GM20431 (cell line): ENCODE results near the gene TIRAP.
"Not testable (repeated sequence)": the region's sequence is repeated elsewhere in the genome, so short reads cannot be mapped to it uniquely, and the experiment has no call there.

Source experiments
- in situ Hi-C: fragments of 300-500 bp; cut with MseI, MboI; formaldehyde crosslinking; loops from one replicate; pipeline ENCODE4 v1.15.0; 2020; ENCODE audit warnings: low sequenced_read_pairs; ENCODE audit not compliant: unreplicated experiment

TIRAP gene

DNA sequence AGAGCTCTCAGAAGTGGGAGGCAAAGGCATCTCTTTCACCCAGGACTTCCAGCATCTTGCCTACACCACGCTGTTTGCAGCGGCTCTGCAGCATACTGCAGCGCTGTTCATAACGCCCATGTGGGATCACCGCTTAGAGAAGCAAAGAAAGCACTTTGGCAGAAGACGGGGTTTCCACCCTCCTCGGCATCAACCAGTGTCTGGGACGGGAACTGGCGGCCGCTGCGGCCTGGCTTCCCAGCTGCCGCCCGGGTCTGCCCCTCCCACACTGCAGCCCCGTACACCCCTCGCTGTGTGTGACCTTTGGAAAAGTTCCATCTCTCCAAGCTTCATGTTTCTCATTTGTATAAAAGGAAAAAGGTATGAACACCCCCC, 545 bp upstream of the TIRAP start:
- in situ Hi-C loops = no loop called here

DNA sequence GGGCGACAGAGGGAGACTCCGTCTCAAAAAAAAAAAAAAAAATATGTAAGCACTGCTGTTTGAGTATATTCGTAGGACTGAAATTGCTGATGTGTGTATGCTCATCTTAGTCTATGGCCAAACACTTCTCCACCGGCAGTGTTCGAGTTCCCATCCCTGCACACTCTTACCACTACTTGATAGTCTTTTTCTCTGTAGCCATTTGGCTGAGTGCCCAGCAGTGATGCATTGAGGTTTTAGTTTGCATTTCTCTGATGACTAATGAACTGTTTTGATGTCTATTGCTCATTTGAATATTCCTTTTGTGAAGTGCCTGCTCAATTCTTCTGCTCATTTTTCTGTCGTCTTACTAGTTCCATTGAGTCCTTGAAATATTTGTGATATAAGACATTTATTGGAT, 1.9 kb downstream of the TIRAP start:
- in situ Hi-C loops = no loop called here

DNA sequence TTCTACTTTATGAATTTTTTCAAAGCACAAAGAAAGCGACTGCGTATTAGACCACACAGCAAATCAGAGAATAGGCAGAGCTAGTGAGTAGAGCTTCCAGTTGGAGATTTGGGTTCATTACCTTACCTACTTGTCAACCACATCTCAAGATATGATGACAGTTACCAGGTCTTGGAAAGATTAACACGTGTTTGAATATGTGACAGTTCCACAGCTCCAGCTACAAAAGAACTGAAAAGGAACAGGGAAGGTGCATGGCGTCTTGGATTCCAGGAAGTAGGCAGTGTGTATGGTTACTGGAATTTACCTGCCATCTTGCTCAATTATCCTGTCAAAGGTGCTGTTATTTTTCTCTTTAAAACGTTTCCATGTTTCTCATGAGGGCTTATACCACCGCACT, 5.3 kb downstream of the TIRAP start:
- in situ Hi-C loops = no loop called here

DNA sequence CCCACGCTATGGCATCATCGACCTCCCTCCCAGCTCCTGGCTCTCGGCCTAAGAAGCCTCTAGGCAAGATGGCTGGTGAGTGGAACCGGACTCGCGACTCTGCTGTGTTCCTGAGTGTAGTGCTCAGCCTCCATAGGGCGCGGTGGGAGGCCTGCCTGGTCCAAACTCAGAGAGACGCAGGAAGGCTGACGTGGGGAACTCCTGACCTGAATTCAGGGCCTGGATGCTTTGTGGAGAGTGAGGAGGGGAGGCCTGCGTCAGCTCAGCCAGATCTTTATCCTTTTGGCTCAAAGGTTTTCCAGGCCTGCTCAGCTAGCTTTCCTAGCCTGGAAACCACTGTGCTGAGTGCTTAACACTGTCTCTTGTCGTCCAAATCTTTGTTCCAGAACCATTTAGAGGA, 8.0 kb downstream of the TIRAP start:
- in situ Hi-C loops = no loop called here

DNA sequence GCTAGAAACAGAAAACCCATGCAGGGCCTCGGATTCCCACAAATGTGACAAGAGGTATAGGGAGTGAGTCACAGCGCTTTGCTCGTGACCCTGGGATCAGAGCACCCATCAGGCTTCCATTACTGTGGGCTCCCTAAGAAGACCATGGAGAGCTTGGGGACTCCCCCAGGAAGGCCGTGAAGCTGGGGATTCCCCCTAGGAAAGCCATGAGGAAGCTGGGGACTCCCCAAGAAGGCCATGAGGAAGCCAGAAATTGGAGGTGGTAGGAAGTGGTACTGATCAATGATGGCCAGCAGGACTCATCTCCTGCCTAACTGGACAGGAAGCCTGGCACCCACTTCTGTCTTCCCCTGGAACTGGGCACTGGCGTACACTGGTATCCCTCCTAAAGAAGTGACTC, 10.8 kb downstream of the TIRAP start:
- in situ Hi-C loops = no loop called here

DNA sequence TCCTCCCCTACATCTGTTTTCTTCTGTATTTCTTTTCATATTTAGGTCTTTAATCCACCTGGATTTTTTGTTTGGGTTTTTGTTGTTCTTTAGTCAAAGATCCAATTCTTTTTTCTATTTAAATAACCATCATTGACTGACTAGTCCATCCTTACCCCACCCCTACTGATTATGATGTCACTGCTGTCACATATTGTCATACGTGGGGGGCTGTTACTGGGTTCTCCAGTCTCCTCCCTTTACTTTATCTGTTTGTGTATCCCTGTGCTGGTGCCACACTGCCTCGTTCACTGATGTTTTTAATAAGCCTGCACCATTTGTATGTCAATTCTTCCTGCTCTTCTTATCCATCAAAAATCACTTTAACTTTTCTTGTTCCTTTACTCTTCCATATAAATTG, 14.1 kb downstream of the TIRAP start:
- in situ Hi-C loops = no loop called here

DNA sequence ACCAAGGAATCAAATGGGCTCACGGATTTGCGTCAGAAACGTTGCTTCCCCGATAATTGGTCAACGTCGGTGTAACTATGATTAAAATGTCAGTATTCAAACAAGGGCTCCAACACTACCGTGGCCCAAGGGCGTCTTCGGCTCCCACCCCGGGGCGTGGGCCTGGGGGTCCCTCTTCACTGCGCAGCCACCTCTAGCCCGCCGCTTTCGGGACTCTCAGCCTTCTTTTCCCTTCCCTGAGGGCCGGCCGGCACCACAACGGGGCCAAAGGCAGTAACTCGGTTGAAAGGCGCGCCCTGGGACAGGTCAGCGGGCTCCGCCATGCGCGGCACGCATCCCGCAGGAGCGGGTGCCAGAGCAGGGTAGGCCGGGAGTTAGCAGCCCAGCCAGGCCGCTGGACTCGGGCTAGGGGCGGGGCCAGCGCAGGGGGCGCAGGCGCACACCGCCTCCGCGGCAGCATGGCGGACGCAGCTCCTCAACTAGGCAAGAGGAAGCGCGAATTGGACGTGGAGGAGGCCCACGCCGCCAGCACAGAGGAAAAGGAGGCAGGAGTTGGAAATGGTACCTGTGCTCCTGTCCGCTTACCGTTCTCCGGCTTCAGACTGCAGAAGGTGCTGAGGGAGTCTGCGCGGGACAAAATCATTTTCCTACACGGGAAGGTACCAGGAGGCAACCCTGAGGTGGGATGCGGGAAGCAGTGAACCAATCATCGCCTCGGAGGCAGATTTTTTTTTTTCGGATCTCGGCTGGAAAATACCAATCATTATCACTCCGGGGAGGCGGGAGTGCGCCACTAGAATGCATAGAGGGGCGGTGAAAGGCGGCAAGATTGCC, 20.9 kb downstream of the TIRAP start, which contains the start of gene DCPS:
DCPS (plus strand) TSS at position 438 of the 834 bp plus-strand sequence; CDS start at position 459, 21 bp downstream.
- in situ Hi-C loops = no loop called here

DNA sequence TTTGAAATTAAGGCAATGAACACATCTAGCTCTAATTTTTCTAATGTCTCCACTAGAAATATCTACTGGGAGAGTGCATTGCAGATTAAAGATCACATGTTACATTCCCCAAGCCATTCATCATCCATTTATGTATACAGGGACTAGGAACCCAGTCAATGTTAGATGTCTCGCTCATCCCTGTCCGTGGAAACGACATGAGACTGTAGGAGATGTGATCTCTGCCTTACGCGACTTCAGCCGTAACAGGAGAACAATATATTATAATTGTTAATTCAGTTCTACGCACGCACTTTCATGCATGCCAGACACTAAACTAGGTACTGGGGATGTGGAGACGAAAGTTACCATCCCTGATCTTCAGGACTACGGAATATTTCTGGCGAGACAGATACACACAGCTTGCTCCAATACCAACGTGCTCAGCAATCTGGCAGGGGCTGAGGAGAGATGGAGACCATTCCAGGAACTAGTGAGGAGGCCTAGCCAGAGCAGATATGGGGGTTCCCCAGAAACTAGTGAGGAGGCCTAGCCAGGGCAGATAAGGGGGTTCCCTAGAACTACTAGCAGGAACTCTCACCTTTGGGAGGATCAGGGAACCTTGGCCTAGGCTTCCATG, 21.7 kb downstream of the TIRAP start:
- in situ Hi-C loops = no loop called here

DNA sequence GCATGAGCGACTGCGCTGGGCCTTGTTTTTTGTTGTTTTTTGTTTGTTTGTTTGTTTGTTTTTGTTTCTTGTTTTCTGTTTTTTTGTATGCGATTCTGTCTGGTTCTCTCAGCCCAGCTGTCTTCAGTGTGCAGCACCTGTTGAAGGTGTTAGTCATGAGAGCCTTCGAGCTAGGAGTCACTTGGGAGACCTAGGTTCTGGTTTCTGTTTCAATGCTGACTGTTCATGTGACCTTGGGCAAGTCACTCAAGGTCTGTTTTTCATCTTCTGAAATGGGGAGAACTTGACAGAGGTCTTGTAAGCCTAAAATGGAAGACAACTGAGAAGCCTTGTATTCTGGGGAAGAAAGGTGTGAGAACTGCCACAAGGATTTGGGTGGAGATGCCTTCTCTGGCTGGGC, 22.8 kb downstream of the TIRAP start:
- in situ Hi-C loops = no loop called here

DNA sequence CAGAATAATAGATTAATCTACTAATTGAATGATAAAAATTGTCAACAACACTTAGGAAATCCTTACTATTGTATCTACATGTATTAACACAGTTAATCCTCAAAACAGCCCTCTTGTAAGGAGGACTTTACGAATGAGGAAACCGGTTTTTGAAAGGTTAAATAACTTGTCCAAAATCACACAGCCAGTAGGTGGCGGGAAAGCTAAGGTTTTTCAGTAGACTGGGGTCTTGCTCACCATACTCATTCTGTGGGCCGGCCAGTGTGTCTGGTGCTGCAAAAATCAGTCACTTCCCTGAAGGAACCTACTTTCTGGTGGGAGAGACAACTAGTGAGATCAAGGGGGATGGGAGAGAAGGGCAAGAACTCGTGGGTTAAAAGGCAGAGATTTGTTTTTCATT, 24.8 kb downstream of the TIRAP start:
- in situ Hi-C loops = no loop called here

DNA sequence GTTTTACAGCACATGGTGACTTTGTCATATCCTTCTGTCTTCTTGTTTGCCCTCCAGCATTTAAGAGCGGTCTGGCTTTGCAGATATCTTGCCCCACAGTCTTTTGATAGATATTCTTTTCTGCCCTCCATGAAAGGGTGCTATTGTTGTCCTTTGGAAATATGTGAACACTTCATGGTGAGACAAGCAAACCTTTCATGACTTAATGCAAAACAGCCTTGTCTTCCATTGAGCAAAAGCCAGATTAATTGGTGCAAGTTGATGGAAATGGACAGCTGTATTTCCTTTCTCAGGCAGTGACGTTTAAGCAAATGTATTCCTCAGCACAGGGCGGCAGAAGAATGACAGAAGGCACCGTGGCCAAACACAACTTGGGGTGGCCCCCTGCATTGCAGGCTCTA, 25.4 kb downstream of the TIRAP start:
- in situ Hi-C loops = no loop called here

DNA sequence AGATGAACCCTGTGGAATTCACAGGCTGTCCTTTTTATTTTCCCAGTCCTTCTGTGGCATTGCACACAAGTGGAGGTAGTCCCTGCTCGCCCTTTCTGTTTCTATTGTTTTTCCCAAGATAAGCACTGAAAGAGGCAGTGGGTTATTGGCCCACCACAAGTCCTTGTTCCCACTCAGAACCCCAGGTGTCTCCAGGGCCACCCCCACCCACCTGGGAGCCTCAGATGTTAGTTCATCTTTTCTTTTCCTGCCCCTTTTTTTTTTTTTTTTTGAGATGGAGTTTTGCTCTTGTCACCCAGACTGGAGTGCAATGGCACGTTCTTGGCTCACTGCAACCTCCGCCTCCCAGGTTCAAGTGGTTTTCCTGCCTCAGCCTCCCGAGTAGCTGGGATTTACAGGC, 25.9 kb downstream of the TIRAP start:
- in situ Hi-C loops = not testable (repeated sequence)

DNA sequence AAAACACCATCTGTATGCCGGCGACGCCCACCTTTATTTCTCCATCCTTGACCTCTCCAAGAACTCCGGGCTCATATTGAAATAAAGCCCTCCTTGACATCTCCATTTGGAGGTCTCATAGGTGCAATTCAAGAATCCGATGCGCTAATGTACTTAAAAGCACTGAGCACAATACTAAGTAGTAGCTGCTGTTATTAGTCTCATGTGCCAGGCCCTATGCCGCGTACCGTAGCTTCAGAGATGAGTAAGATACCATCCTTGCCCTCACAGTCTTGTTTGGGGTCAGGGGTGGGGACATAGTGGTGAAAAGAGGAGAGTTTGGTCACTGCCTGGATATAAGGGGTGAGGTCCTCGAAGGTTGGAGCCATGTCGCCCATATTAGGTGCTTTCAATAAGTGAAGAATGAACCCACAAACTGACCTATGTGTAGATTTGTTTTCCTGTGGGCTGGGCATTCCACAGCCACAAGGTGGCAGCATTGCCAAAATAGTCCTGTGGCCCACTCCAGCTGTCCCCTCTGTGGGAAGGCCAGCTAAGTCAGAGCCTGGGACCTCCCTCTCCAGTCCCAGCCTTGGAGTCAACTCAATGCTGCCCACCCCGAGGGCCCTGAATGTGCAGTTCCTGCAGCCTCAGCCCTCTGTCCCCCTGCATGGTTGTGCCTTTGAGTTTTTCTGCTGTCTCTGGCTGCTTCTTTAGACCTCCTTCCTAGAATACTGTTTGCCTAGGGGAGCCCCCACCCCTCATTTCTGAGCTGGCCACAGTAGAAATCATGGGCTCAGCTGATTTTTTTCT, 27.5 kb downstream of the TIRAP start:
- in situ Hi-C loops = no loop called here

DNA sequence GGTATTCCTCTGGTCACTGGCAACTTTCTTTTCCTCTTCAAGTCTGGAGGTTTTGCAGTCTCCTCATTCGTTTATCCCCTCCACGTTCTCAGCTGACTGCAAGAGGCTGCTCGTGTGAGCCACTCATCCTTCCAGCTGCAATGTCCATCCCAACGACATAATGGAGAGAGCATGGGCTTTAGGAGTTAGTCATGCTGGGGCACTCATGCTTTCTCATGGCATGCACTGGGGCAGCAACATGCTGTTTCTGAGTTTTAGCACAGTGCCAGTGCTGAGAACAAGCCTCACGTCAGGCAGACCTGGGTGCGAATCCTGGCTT, 28.1 kb downstream of the TIRAP start:
- in situ Hi-C loops = no loop called here

DNA sequence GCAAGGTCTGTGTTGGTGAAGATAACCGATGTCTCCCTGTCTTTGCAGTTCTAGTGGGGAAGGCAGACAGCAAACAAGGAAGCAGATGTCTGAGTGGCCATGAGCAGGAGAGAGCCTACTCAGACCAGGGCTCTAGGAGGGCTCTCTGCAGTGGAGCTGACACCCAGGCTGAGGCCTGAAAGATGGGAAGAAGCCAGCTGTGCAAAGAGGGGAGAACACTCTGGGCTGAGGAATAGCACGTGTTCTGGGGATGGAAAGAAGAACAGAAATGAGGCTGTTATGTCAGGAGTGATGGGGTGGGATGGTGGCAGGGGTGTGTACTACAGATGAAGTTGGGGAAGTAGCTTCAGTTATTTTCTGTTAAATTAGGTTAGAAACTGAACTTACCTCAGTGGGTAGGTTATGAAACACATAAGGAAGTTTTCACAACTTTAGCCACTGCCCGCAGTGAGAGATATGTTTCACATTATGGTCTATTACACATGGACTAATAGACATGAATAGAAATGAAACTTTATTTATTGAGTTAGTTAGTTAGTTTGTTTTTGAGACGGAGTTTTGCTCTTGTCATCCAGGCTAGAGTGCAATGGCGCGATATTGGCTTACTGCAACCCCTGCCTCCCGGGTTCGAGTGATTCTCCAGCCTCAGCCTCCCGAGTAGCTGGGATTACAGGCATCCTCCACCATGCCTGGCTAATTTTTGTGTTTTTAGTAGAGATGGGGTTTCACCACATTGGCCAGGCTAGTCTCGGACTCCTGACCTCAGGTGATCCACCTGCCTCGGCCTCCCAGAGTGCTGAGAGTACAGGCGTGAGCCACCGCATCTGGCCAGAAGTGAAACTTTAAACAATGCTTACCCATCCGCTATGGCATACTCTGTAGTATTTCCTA, 28.8 kb downstream of the TIRAP start:
- in situ Hi-C loops = no loop called here

DNA sequence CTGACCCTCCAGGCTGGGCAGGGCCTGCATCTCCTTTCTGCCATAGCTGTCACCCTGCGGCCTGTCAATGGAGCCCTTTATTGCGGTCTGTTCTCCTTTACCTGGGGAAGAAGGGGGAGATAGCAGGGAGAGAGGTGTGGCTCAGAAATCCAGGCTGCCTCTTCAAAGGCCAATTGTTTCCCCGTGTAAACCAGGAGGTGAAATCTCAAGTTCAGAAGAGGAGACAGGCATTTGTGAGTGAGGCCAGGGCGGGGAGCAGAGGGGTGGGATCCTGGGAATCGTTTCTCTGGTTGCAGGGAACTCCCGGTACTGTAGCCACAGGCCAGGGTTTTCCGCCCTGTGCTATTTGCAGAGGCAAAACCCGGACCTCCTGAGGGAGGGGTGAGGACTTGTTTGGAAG, 30.1 kb downstream of the TIRAP start:
- in situ Hi-C loops = no loop called here

DNA sequence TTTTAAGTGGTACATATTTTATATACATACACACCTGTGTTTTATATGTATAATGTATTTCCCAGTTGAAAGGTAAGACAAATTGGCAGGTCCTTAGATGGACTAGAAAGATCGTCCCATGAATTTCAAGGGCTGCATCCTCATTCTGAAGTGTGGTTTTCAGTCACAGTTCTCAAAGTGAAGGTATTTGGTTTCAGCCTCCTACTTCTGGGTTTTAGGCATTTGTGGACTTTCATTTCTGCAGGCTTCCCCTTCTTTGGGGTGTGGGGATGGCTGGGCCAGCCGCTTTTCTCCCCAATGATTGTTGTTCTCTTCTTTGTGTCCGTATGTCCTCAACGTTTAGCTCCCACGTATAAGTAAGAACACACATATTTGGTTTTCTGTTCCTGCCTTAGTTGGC, 30.9 kb downstream of the TIRAP start:
- in situ Hi-C loops = no loop called here

DNA sequence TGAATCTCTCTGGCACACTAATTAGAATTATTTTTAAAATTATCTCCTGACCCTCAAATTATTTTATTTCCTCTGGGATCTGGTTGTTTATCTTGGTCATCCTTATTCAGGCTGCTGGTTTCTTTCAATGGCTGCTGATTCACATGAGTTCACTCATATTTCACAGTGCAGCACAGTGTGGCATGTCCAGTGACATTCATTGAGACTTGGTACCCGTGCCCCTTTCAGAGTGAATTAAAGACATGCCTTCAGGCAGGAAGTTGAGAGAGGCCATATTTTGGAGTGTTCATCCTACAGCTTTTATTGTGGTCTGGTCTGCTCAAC, 34.5 kb downstream of the TIRAP start:
- in situ Hi-C loops = no loop called here

DNA sequence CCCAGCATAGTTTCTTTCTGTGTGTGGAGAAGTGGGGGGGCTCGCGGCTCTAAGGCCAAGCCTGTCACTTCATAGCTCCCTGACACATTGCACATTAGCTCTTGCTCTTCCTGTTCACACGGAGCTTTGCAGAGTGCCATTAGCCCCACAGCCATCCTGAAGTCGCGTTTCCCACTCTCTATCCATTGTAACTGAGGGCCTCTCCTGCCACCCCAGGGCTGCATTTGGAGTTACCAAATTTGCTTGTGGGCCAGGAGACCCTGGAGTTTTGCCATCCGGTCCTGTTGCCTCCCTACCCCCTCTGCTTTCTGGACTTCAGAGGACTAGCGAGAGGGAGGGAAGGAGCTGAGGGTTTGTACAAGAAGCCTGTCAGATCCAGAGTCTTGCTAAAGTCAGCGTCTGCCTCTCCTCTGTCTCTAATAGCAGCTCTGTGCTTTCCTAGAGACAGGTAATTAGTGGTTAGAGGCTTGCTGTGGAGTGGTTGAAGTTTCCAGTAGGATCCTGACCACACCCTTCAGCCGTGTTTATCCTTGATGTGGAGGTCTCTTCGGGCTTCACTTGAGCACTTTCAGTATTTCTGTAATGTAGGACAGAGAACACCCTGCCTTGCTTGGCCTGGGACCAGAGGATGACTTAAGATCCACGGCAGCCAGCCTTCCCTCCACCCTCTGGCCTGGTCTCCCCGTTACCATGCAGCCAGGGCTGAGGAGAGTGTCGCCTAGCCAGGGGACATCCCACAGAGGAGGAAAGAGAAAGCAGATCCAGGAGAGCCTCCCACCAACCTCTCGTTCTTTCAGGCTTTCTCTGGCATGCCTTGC, 35.1 kb downstream of the TIRAP start:
- in situ Hi-C loops = no loop called here
